VCaP (cell line): ENCODE results near the gene ALB.

Experiments
- H3K27ac ChIP-seq: fragments of 450-650 bp; 2 replicates; pipeline ENCODE4 v1.5.1; 2017
- CTCF ChIP-seq: fragments of 450-650 bp; conservative IDR thresholded peaks from 2 replicates; pipeline ENCODE4 v1.5.1; 2017; ENCODE audit warnings: mild to moderate bottlenecking, moderate library complexity

ALB gene

GRCh38 chr4:73401412-73401811 lies 2.7 kb upstream of the ALB start:
- peak overlapping the region; percentile 60 for H3K27ac ChIP-seq
- TF ChIP-seq CTCF = no peak

DNA sequence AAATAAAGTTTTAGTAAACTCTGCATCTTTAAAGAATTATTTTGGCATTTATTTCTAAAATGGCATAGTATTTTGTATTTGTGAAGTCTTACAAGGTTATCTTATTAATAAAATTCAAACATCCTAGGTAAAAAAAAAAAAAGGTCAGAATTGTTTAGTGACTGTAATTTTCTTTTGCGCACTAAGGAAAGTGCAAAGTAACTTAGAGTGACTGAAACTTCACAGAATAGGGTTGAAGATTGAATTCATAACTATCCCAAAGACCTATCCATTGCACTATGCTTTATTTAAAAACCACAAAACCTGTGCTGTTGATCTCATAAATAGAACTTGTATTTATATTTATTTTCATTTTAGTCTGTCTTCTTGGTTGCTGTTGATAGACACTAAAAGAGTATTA lies 370 bp downstream of the ALB start:
- peak overlapping the region; percentile 60 for H3K27ac ChIP-seq
- no peak for TF ChIP-seq CTCF

- TF ChIP-seq CTCF = no peak
- H3K27ac ChIP-seq = peak overlapping the region; percentile 60; the same call in 1 of the 2 replicates
Observed at GRCh38 chr4:73405138-73405537, 1.1 kb downstream of the ALB start.

DNA sequence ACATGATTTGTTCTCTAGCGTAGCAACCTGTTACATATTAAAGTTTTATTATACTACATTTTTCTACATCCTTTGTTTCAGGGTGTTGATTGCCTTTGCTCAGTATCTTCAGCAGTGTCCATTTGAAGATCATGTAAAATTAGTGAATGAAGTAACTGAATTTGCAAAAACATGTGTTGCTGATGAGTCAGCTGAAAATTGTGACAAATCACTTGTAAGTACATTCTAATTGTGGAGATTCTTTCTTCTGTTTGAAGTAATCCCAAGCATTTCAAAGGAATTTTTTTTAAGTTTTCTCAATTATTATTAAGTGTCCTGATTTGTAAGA lies 2.4 kb downstream of the ALB start:
- no peak overlapping the region for H3K27ac ChIP-seq
- TF ChIP-seq CTCF = no peak

DNA sequence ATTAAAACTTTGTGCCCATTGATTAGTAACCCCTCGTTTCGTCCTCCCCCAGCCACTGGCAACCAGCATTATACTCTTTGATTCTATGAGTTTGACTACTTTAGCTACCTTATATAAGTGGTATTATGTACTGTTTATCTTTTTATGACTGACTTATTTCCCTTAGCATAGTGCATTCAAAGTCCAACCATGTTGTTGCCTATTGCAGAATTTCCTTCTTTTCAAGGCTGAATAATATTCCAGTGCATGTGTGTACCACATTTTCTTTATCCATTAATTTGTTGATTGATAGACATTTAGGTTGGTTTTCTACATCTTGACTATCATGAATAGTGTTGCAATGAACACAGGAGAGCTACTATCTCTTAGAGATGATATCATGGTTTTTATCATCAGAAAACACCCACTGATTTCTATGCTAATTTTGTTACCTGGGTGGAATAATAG lies 3.2 kb downstream of the ALB start:
- TF ChIP-seq CTCF = no peak
- no peak overlapping the region for H3K27ac ChIP-seq

GRCh38 chr4:73408181-73408867 lies 4.2 kb downstream of the ALB start:
- no peak overlapping the region for H3K27ac ChIP-seq
- no peak for TF ChIP-seq CTCF

DNA sequence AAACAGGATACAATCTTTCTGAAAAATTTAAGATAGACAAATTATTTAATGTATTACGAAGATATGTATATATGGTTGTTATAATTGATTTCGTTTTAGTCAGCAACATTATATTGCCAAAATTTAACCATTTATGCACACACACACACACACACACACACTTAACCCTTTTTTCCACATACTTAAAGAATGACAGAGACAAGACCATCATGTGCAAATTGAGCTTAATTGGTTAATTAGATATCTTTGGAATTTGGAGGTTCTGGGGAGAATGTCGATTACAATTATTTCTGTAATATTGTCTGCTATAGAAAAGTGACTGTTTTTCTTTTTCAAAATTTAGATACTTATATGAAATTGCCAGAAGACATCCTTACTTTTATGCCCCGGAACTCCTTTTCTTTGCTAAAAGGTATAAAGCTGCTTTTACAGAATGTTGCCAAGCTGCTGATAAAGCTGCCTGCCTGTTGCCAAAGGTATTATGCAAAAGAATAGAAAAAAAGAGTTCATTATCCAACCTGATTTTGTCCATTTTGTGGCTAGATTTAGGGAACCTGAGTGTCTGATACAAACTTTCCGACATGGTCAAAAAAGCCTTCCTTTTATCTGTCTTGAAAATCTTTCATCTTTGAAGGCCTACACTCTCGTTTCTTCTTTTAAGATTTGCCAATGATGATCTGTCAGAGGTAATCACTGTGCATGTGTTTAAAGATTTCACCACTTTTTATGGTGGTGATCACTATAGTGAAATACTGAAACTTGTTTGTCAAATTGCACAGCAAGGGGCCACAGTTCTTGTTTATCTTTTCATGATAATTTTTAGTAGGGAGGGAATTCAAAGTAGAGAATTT lies 5.2 kb downstream of the ALB start:
- no peak for TF ChIP-seq CTCF
- H3K27ac ChIP-seq = no peak overlapping the region
